GM21825 (cell line): ENCODE data around the gene TDRD12.
"Not testable (repeated sequence)": the region's sequence is repeated elsewhere in the genome, so short reads cannot be mapped to it uniquely, and the experiment has no call there.

ENCODE experiments used
- ATAC-seq: cut with Tn5 transposase; IDR thresholded peaks from one replicate; pipeline ENCODE4 v1.9.1; 2021; ENCODE audit warnings: mild to moderate bottlenecking, moderate library complexity; ENCODE audit not compliant: unreplicated experiment

Gene TDRD12

DNA sequence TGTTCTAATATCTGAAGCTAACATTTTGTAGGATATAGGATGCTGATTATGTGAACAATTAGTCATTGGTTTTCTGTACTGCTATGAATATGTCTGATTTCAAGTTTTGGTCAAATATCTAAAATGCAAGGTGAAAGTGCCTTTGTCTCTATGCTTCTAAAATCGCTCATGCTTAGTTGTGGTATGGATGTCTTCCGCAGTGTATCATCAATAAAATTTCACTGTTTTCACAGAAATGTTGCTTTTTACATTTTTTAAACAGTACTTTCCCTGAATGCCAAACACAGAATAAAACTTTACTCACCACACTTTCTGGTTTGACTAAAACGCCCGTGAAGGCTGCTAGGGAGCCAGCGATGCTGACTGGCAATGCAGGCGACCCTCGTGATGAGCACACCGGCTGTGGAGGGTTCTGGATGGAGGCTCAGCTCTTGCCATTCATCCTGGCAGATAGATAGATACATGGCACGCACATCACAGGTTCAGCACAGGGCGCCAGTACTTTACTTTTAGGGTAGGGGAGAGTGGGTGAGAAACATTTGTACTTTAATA lies 109.9 kb downstream of the TDRD12 start:
- ATAC-seq, result no peak

DNA sequence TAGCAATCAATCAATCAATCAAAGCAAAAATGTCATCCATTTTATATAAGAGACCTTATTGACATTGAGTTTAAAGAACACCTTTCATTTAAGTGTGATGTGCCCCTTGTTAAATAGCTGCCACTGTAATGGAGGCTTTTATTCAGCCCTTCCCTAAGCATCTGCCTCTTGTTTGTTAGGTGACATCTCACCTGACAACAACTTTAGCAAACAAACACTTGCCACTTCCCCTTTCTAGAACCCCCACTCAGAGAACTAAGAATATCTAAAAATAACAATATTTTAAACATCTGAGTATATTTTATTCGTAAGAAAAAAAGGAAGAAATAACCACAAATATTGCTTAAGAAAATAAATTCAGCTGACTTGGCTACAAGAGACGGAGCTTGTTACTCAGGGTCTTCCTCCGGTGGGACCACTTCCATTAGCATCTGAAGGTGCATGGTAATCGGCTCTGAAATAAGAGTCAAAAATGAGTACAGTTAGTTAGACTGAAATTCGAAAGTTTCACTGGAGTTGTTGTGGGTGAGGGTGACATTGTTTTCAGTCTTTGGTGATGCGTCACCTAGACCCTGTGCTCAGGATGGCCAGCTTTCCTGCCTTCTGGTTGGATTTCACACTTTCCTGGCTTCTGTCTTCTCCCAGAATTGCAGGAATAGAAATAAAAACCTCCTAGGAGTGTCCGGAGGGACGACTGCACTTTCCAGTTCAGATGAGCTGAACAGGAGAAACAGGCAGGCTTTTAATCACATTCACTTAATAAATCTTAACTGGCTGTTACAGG lies 110.9 kb downstream of the TDRD12 start:
- ATAC-seq, result no peak

DNA sequence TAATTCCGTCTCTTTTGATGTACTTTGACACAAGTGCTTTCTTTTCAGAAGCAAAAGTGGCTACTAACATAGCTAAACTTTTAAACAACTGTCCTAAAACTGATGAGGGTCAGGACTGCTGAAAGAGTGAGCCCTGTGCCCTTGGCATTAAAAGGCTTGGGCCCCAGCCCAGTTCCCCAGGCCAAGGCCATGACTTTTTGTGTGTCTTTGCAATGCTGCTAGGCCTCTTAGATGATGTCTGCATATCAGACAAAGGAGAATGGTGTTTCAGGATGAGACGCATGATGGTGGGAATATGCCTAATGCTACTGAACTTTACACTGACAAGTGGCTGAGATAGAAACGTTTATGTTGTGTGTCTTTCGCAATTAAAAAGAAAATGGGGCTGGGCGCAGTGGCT lies 112.0 kb downstream of the TDRD12 start:
- no peak for ATAC-seq

GRCh38 chr19:32832094-32832493 lies 112.5 kb downstream of the TDRD12 start:
- not testable (repeated sequence) for ATAC-seq

DNA sequence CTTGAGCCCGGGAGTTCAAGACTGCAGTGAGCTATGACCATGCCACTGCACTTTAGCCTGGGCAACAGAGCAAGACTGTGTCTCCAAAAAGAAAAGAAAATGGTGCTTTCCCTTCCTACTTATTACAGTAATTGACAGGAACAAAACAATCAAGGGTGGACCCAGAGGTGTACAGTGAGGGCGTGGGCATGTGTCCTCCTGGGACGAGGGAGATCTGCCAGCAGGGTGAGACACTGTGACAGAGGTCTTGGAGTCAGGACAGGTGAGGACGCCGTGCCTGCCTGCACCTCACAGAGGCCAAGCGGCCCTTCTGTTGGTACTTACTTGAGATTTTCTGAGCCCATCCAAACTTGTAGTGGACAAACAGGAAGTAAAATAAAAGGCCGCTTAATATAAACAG lies 113.3 kb downstream of the TDRD12 start:
- ATAC-seq, result not testable (repeated sequence)

- not testable (repeated sequence) for ATAC-seq
Measured at GRCh38 chr19:32833388-32833787, 113.8 kb downstream of the TDRD12 start.

- ATAC-seq, result no peak
Measured at GRCh38 chr19:32837531-32837930, 118.0 kb downstream of the TDRD12 start.

DNA sequence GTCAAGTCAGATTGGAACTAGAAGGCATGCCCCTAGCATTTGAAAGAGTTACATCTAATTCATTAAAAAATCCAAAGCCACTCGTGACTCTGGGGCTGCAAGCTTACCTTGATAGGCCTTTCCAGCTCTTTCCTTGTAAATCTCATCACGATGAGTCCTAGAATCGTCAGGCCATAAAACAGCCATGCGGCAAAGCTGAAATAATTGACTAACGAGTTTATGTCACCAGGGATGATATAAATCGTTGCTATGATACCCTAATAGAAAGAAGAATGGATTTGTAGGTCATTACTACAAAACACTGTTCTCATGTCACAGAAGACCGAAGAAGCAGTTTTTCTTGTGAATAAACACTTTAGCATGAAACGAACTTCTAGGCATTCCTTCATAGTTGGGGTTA lies 122.5 kb downstream of the TDRD12 start:
- ATAC-seq, result no peak

DNA sequence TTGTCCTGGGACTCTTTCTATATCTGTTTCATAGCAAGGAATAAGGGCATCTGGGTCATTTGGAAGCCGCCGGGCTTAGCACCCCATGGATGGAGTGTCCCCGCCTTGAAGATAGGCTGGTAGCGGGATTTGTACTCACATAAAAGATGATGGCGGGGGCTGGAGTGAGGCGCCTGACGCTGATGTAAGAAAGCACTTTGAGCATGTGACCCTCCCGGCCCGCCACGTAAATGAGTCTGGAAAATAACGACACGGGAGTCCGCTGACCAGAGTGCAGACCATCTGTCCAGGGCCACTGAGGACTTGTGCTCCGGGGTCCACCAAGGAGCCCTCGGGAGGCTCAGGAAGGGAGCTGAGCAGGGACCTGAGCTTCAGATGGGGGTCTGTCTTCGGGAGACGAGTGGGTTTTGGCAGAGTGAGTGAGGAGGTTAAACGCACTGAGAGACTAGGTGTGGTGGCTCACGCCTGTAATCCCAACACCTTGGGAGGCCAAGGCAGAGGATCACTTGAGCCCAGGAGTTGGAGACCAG lies 124.2 kb downstream of the TDRD12 start:
- no peak for ATAC-seq

GRCh38 chr19:32848035-32848434 lies 128.5 kb downstream of the TDRD12 start:
- not testable (repeated sequence) for ATAC-seq

DNA sequence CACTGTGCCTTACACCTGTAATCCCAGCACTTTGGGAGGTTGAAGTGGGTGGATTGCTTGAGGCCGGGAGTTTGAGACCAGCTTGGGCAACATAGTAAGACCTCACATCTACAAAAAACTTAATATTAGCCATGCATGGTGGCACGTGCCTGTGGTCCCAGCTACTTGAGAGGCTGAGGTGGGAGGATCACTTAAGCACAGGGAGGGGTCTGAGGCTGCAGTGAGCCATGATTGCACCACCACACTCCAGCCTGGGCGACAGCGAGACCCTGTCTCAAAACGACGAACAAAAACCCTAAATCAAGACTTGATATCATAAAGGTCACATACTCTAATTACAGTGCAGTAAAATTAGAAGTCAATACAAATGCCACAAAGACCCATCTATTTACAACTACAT lies 132.6 kb downstream of the TDRD12 start:
- no peak for ATAC-seq

GRCh38 chr19:32856818-32857217 lies 137.3 kb downstream of the TDRD12 start:
- ATAC-seq, result not testable (repeated sequence)

DNA sequence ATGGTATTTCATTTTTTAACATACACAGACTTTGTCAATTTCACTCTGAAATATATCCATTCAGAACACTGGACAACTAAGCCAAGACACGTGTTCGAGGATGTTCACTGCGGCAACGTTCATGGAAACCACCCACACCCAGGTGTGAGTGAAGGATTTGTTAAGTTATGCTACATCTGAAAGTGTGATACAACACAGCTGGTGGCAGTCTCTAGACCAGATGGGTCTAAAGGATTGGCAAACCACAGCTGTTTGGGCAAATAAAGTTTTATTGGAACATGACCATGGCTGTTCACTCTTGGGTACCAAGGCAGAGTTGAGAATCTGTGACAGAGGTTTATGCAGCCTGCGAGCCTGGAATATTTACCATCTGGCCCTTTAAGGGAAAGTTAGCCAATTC lies 138.0 kb downstream of the TDRD12 start:
- ATAC-seq, result no peak

DNA sequence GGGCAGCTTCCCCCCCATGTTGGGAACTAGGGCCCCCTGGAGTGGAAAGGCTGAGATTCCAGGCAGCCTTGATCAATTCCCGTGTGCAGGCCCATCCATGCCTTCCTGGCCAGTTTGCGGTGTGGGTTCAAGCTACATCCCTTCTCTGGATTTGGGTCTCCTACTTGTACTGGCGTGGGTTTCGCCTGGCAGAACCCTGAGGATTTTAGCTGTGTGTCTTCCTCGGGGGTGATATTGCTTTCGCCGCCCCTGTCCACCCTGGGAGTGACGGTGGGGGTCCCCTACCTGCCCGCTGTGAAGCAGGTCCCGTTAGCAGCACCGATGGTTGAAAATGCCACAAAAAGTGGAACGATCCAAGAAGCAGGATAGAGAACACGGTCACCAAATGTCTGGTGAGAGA lies 138.6 kb downstream of the TDRD12 start:
- no peak for ATAC-seq

- ATAC-seq, result no peak
Measured at GRCh38 chr19:32858559-32858958, 139.0 kb downstream of the TDRD12 start.

- no peak for ATAC-seq
Measured at GRCh38 chr19:32859591-32859990, 140.0 kb downstream of the TDRD12 start.

GRCh38 chr19:32861596-32861995 lies 142.0 kb downstream of the TDRD12 start:
- no peak for ATAC-seq

- ATAC-seq, result no peak
Measured at GRCh38 chr19:32862173-32862572, 142.6 kb downstream of the TDRD12 start.

GRCh38 chr19:32862741-32863140 lies 143.2 kb downstream of the TDRD12 start:
- no peak for ATAC-seq

DNA sequence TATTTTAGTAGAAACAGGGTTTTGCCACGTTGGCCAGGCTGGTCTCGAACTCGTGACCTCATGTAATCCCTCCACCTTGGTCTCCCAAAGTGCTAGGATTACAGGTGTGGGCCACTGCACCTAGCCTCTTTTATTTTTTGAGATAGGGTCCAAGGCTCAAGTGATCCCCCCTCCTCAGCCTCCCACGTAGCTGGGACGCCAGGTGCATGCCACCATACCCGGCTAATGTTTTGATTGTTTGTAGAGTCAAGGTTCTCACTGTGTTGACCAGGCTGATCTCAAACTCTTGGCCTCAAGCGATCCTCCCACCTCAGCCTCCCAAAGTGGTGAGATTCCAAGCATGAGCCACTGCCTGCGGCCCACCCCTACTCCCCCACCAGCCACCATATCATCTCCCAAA lies 143.7 kb downstream of the TDRD12 start:
- no peak for ATAC-seq

DNA sequence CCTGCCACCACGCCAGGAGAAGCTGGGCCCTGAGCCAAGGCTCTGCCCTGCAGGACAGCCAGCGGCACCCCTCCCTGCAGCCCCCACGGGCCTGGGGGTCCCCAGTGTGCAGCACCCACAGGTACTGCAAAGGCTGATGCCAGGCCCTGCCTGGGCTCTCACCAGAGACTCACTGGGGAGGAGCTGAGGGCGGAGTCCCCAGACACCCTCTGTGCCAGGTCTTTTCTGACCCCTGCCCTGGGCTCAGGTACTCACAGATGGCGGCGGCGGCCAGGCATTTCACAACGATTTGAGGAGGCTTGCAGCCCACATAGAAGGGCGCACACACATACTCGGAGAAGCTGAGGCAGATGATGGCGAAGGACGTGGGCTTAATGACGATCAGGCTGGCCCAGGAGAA lies 144.3 kb downstream of the TDRD12 start:
- ATAC-seq, result no peak

DNA sequence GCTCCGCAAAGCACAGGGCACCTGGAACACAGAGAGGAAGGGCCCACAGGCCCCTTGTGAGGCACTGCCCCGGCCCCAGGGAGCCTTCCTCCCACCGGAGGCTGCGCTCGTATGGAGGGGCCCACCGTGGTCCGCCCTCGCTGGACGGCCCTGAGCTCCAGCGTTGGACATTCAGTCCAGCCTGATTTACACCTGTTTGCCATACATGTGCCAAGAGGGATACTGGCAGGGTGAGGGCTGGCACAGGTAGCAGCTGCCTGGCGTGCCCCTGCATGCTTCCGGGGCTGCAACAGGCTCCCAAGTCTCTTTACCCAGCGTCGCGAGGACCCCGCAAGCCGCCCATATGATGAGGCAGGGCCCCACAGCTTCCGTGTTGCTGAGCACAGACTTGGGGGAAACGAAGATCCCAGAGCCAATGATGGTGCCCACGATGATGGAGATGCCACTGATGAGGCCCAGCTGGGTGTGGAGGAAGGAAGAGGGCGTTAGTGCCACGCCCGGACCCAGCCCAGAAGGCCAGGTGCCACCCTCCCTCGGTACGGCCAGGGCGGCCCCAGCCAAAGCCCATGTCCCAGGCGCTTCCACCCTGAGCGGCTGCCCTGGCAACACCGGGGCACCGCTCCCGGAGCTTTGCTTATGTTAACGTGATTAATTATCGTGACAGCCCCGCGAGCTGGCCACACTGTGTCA lies 144.9 kb downstream of the TDRD12 start:
- no peak for ATAC-seq
